B cell (primary cell): Measurements from ENCODE around the gene PAIP2.

ENCODE experiments used
- CTCF ChIP-seq: fragments of 200-600 bp; IDR thresholded peaks from one replicate; pipeline ENCODE4 v1.8.0; 2022; ENCODE audit warnings: antibody characterized with exemption, mild to moderate bottlenecking
- EZH2 ChIP-seq: IDR thresholded peaks from 2 replicates; pipeline ENCODE4 v1.6.1; 2012; ENCODE audit warnings: borderline replicate concordance, low read depth, mild to moderate bottlenecking, moderate library complexity, low read length; ENCODE audit not compliant: insufficient read depth, poor library complexity, severe bottlenecking

DNA sequence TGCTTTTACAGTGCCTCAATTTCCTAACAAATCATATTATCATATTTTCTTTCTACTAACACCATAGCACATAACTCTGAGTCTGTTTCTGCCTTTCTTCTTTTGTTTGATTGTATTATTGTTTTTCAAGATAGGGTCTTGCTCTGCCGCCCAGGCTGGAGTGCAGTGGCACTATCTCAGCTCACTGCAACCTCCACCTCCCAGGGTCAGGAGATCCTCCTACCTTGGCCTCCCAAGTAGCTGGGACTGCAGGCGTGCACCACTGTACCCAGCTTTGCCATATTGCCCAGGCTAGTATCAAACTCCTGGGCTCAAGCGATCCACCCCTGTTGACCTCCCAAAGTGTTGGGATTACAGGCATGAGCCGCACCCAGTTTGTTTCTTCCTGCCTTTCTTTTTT, 18.7 kb downstream of the PAIP2 start:
- TF ChIP-seq EZH2 (no peak), CTCF (no peak)
